SW 1271 (cell line): Measurements from ENCODE around the gene SSX4B.
"Not testable (repeated sequence)": the region's sequence is repeated elsewhere in the genome, so short reads cannot be mapped to it uniquely, and the experiment has no call there.

Source experiments
- DNase-seq, 2 experiments: peaks; one replicate each; lab custom pipeline; 2025; lab: John Stamatoyannopoulos, UW

SSX4B gene

GRCh38 chrX:48411860-48412259, at the start of gene SSX4B:
TSS of gene SSX4B (minus strand) at chrX:48411960. CDS start at chrX:48411372, 588 bp downstream.
- DNase-seq, result not testable (repeated sequence)

- no peak for DNase-seq
Observed at GRCh38 chrX:48460606-48461005, 48.8 kb upstream of the SSX4B start.

GRCh38 chrX:48460031-48460430, 48.3 kb upstream of the SSX4B start:
- DNase-seq, result no peak

- DNase-seq, result no peak
Observed at GRCh38 chrX:48459483-48459882, 47.7 kb upstream of the SSX4B start.

- no peak for DNase-seq
Observed at GRCh38 chrX:48458711-48459110, 47.0 kb upstream of the SSX4B start.

- no peak for DNase-seq
Observed at GRCh38 chrX:48456628-48457331, 45.0 kb upstream of the SSX4B start.

- DNase-seq, result no peak
Observed at GRCh38 chrX:48451708-48452107, 39.9 kb upstream of the SSX4B start.

GRCh38 chrX:48450076-48450475, 38.3 kb upstream of the SSX4B start:
- no peak for DNase-seq

- not testable (repeated sequence) for DNase-seq
Observed at GRCh38 chrX:48447201-48447600, 35.4 kb upstream of the SSX4B start.

- DNase-seq, result not testable (repeated sequence)
Observed at GRCh38 chrX:48433713-48434112, 22.0 kb upstream of the SSX4B start.

- DNase-seq, result not testable (repeated sequence)
Observed at GRCh38 chrX:48430166-48430565, 18.4 kb upstream of the SSX4B start.

- DNase-seq, result not testable (repeated sequence)
Observed at GRCh38 chrX:48429606-48430005, 17.8 kb upstream of the SSX4B start.

- DNase-seq, result not testable (repeated sequence)
Observed at GRCh38 chrX:48427027-48427716, 15.4 kb upstream of the SSX4B start.

GRCh38 chrX:48397825-48398224, 13.9 kb downstream of the SSX4B start:
- not testable (repeated sequence) for DNase-seq

- DNase-seq, result not testable (repeated sequence)
Observed at GRCh38 chrX:48396931-48397330, 14.8 kb downstream of the SSX4B start.

GRCh38 chrX:48383239-48383638, 28.5 kb downstream of the SSX4B start, which contains the start of gene SSX4:
TSS of gene SSX4 (plus strand) at chrX:48383539. CDS start at chrX:48384054, 515 bp downstream.
- DNase-seq, result not testable (repeated sequence)

GRCh38 chrX:48370408-48370807, 41.4 kb downstream of the SSX4B start:
- not testable (repeated sequence) for DNase-seq

- DNase-seq, result not testable (repeated sequence)
Observed at GRCh38 chrX:48367717-48368408, 43.9 kb downstream of the SSX4B start.

GRCh38 chrX:48359281-48359680, 52.5 kb downstream of the SSX4B start:
- not testable (repeated sequence) for DNase-seq

GRCh38 chrX:48357681-48358080, 54.1 kb downstream of the SSX4B start:
- DNase-seq, result no peak

- not testable (repeated sequence) for DNase-seq
Observed at GRCh38 chrX:48356315-48357094, 55.3 kb downstream of the SSX4B start, which contains the start of gene SSX3. TSS of gene SSX3 (minus strand) at chrX:48356703. CDS start at chrX:48355249, 1,454 bp downstream.
